Karpas-422 (cell line): ENCODE measurements around the gene DHCR7. TPM values are rescaled to one million over a fixed set of nuclear protein-coding genes. Genes with fewer than 3 reads are reported as not detected.

Experiments
- DNase-seq: peaks from one replicate; pipeline ENCODE4 v3.0.0-alpha.2; 2015
- H2AFZ ChIP-seq: fragments of 200-600 bp; sonication (generic); 2 replicates; pipeline ENCODE4 v1.6.1; 2014; ENCODE audit warnings: antibody characterized with exemption, low read length, mixed read lengths
- H3K27ac ChIP-seq: fragments of 200-600 bp; sonication (generic); 2 replicates; pipeline ENCODE4 v1.5.1; 2014; ENCODE audit warnings: mild to moderate bottlenecking, low read length, moderate library complexity
- H3K27me3 ChIP-seq: fragments of 200-600 bp; sonication (generic); 2 replicates; pipeline ENCODE4 v1.6.1; 2014; ENCODE audit warnings: low read length, mixed read lengths
- H3K36me3 ChIP-seq: fragments of 200-600 bp; sonication (generic); 2 replicates; pipeline ENCODE4 v1.6.1; 2014; ENCODE audit warnings: low read length, mixed read lengths; ENCODE audit not compliant: insufficient read depth
- H3K4me1 ChIP-seq: fragments of 200-600 bp; sonication (generic); 2 replicates; pipeline ENCODE4 v1.6.1; 2014; ENCODE audit warnings: mild to moderate bottlenecking, low read length, mixed read lengths
- H3K4me2 ChIP-seq: fragments of 200-600 bp; sonication (generic); 2 replicates; pipeline ENCODE4 v1.6.1; 2014; ENCODE audit warnings: low read length, low read depth, mild to moderate bottlenecking; ENCODE audit not compliant: poor library complexity, severe bottlenecking
- H3K4me3 ChIP-seq: fragments of 200-600 bp; sonication (generic); 2 replicates; pipeline ENCODE4 v1.5.1; 2014; ENCODE audit warnings: mild to moderate bottlenecking, antibody characterized with exemption, low read length, mixed read lengths
- H3K79me2 ChIP-seq: fragments of 200-600 bp; sonication (generic); 2 replicates; pipeline ENCODE4 v1.6.1; 2014; ENCODE audit warnings: mild to moderate bottlenecking, low read length, mixed read lengths
- H3K9ac ChIP-seq: fragments of 200-600 bp; sonication (generic); 2 replicates; pipeline ENCODE4 v1.6.0; 2014; ENCODE audit warnings: low read length
- H3K9me2 ChIP-seq: fragments of 200-600 bp; sonication (generic), shearing (Covaris generic); replicated peaks from 2 replicates; pipeline ENCODE4 v1.6.0; 2014; ENCODE audit warnings: mild to moderate bottlenecking, low read length, moderate library complexity; ENCODE audit not compliant: insufficient read depth
- H3K9me3 ChIP-seq: fragments of 300-700, 200-600 bp; sonication (generic); 2 replicates; pipeline ENCODE4 v1.6.1; 2014; ENCODE audit warnings: low read length, mixed read lengths
- H4K20me1 ChIP-seq: fragments of 200-600 bp; sonication (generic); 2 replicates; pipeline ENCODE4 v1.6.1; 2014; ENCODE audit warnings: mild to moderate bottlenecking, antibody characterized with exemption, low read length, low read depth; ENCODE audit not compliant: insufficient read depth
- total RNA-seq: library from RNA; depleted of rRNA; stranded (reverse); fragments of >200 nt; shearing (Covaris generic); gene quantifications from 2 replicates; pipeline ENCODE4 v1.2.3, GENCODE V29; 2014; ENCODE audit warnings: low replicate concordance

DHCR7 gene
- total RNA-seq, 1 experiment from 2014 or later: 65.3 TPM

DNA sequence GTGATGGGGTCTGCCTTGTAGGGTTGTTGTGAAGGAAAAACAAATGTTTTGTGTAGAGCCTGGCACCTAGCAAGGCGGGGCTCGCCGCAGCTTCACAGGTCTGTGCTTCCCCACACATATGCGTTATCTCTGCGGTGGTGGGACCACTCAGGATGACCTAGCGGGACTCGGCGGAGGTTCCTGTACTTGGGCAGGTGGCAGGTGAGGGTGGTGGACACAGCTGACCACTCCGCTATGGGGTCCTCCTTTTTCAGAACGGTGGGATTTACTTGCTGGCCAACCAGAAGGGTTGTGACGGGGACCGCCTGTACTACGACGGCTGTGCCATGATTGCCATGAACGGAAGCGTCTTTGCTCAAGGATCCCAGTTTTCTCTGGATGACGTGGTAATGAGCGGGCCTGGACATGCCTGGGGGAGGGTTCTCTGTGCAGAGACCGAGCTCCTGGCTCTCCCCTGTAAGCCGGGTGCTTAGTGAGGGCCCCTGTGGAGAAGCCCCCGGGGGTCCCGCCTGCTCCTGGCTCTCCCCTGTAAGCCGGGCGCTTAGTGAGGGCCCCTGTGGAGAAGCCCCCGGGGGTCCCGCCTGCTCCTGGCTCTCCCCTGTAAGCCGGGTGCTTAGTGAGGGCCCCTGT, 26.1 kb upstream of the DHCR7 start:
- H3K4me2 ChIP-seq: no peak overlapping the region
- H2AFZ ChIP-seq: no peak overlapping the region
- no peak for DNase-seq
- H3K4me1 ChIP-seq: no peaks in the 10 kb centered on the region
- H3K9me2 ChIP-seq: no peaks in the 10 kb centered on the region
- H3K9ac ChIP-seq: no peak overlapping the region
- H3K36me3 ChIP-seq: no peaks in the 10 kb centered on the region; the same call in 1 of the 2 replicates
- no peaks in the 10 kb centered on the region for H3K79me2 ChIP-seq
- no peaks in the 10 kb centered on the region for H3K27me3 ChIP-seq
- no peak overlapping the region for H3K27ac ChIP-seq
- H3K4me3 ChIP-seq: no peak overlapping the region
- H4K20me1 ChIP-seq: no peaks in the 10 kb centered on the region
- H3K9me3 ChIP-seq: no peaks in the 10 kb centered on the region

DNA sequence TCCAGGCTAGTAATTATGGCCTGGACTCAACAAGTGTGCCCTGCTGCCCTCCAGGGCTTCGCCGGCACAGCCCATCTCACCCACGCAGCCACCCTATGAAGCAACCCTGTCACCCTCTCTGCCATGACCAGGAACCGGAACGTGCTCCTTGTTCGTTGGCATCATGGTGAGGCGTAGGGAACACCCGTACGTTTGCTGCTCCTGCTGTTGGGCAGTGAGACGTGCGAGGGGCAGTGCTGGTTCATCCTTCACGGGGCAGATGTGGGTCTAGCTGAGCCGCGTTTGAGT, 25.5 kb upstream of the DHCR7 start:
- DNase-seq: no peak
- Histone ChIP-seq H2AFZ (no peak overlapping the region), H3K9me3 (no peaks in the 10 kb centered on the region), H4K20me1 (no peaks in the 10 kb centered on the region), H3K27me3 (no peaks in the 10 kb centered on the region), H3K4me3 (no peak overlapping the region), H3K9ac (no peak overlapping the region), H3K9me2 (no peaks in the 10 kb centered on the region), H3K36me3 (no peaks in the 10 kb centered on the region), H3K79me2 (no peaks in the 10 kb centered on the region), H3K4me2 (no peak overlapping the region), H3K4me1 (no peaks in the 10 kb centered on the region), H3K27ac (no peak overlapping the region)

DNA sequence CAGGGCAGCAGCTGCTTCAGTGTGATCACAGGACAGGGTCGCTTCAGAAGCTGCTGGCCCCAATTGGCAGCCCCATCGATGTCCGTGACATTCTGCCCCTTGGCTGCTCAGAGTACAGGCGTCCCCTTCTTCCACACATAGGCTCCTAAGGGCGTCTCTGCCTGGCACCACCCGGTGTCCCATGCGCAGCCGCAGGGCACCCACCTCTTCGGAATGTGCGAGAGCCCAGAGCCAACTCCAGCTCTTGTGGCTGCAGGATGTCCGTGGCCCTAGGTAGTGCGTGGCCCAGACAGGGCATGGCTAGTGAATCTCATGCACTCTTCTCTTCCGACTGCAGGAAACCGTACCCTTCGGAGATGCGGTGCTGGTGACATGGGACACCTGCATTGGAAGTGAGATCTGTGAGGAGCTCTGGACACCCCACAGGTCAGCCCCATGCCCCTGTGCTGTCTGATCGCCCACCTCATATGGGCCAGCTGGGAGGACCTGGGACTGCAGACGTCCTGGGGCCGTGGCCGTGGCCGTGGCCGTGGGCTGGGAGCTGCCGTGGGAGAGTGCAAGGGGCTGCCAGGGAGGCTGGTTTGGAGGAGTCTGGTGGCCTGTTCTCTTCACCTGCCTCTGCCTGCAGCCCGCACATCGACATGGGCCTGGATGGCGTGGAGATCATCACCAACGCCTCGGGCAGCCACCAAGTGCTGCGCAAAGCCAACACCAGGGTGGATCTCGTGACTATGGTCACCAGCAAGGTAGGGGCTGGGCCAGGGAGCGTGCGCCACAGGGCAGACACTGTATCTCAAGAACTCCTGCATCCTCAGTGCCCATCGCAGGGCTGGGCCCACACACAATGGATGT, 25.0 kb upstream of the DHCR7 start:
- H3K79me2 ChIP-seq: no peaks in the 10 kb centered on the region
- no peaks in the 10 kb centered on the region for H3K4me1 ChIP-seq
- H3K4me2 ChIP-seq: no peak overlapping the region
- DNase-seq: no peak
- no peak overlapping the region for H3K27ac ChIP-seq
- H4K20me1 ChIP-seq: no peaks in the 10 kb centered on the region
- no peak overlapping the region for H3K9ac ChIP-seq
- H2AFZ ChIP-seq: no peak overlapping the region
- H3K27me3 ChIP-seq: no peaks in the 10 kb centered on the region
- H3K4me3 ChIP-seq: no peak overlapping the region
- no peaks in the 10 kb centered on the region for H3K9me3 ChIP-seq
- peaks cover 3% of the 10 kb centered on the region; the same call in 1 of the 2 replicates for H3K36me3 ChIP-seq
- no peaks in the 10 kb centered on the region for H3K9me2 ChIP-seq

DNA sequence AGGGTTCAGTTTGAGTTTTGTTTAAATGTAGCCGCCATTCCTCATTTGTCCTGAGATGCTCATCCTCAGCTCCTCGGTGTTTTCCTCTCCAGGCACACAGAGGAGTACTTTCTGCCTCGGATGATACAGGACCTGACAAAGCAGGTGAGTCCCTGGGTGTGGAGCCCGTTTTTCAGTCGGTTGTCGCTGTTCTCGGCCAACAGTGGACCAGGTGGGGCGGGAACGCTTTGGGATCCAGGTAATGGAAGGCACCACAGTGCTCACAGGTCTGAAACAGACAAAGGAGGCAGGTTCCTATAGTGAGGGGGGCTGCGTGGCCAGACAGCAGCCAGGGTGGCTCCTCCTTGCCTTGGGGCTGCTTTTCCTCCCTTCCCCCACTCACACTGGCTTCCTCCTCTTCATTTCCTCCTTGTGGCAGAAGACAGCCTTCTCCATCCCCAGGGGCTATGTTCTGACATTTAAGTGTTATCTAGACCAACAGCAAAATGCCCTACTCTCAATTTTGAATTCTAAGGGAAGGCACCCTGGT, 24.2 kb upstream of the DHCR7 start:
- H3K9me3 ChIP-seq: no peaks in the 10 kb centered on the region
- H3K4me2 ChIP-seq: no peak overlapping the region
- no peak overlapping the region for H3K9ac ChIP-seq
- H3K79me2 ChIP-seq: no peaks in the 10 kb centered on the region
- no peak overlapping the region for H3K27ac ChIP-seq
- no peaks in the 10 kb centered on the region for H3K9me2 ChIP-seq
- H2AFZ ChIP-seq: no peak overlapping the region
- H3K27me3 ChIP-seq: no peaks in the 10 kb centered on the region
- H4K20me1 ChIP-seq: no peaks in the 10 kb centered on the region
- no peaks in the 10 kb centered on the region for H3K4me1 ChIP-seq
- H3K4me3 ChIP-seq: no peak overlapping the region
- peaks cover 4% of the 10 kb centered on the region; the same call in 1 of the 2 replicates for H3K36me3 ChIP-seq
- no peak for DNase-seq

DNA sequence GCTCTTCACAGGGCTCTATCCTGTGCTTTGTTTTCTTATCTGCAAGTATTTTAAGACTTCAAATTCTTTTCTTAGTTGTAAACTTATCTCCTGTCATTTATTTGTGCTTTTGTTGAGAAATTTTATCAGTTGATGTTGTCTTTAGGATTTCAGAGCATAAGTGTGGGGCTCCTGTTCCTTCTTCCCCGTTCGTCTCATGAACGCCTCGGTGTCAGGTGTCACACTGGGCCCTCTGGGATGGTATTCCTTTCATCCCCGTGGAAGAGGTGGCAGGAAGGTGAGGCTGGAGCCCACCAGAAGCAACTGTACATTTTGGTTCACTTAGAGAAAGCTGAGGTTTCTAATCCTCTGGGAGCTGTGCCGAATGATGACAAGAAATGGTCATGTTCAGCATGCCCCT, 22.8 kb upstream of the DHCR7 start:
- no peak overlapping the region for H2AFZ ChIP-seq
- H3K4me1 ChIP-seq: no peaks in the 10 kb centered on the region
- no peak overlapping the region for H3K4me2 ChIP-seq
- H3K27ac ChIP-seq: no peak overlapping the region
- H3K79me2 ChIP-seq: no peaks in the 10 kb centered on the region
- DNase-seq: no peak
- H3K36me3 ChIP-seq: peaks cover 9% of the 10 kb centered on the region
- no peaks in the 10 kb centered on the region for H3K27me3 ChIP-seq
- H4K20me1 ChIP-seq: no peaks in the 10 kb centered on the region
- no peaks in the 10 kb centered on the region for H3K9me2 ChIP-seq
- no peaks in the 10 kb centered on the region for H3K9me3 ChIP-seq
- no peak overlapping the region for H3K4me3 ChIP-seq
- H3K9ac ChIP-seq: no peak overlapping the region

DNA sequence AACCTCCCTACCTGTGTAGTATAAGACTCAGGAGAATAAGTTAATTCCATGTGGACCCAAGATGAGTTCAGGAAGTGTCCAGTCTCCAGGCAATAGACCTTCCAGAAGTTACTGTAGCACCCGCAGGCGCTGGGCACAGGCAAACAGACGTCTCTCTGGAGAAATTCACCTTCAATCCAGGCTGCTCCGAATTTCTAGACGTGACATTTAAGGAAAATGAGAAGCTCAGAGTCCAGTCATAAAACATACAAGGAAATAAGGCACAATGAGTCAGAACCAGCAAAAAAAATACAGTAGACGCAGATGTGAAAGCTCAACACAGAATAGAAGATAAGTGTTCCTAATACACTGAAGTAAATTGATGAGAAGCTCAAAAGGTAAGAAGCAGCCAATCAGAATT, 19.0 kb upstream of the DHCR7 start:
- Histone ChIP-seq H3K9ac (no peak overlapping the region), H3K4me1 (no peaks in the 10 kb centered on the region), H4K20me1 (no peaks in the 10 kb centered on the region), H3K4me2 (no peak overlapping the region), H3K27me3 (no peaks in the 10 kb centered on the region), H3K9me2 (no peaks in the 10 kb centered on the region), H3K4me3 (no peak overlapping the region), H2AFZ (no peak overlapping the region), H3K36me3 (peaks cover 11% of the 10 kb centered on the region), H3K9me3 (no peaks in the 10 kb centered on the region), H3K27ac (no peak overlapping the region), H3K79me2 (no peaks in the 10 kb centered on the region)
- no peak for DNase-seq

DNA sequence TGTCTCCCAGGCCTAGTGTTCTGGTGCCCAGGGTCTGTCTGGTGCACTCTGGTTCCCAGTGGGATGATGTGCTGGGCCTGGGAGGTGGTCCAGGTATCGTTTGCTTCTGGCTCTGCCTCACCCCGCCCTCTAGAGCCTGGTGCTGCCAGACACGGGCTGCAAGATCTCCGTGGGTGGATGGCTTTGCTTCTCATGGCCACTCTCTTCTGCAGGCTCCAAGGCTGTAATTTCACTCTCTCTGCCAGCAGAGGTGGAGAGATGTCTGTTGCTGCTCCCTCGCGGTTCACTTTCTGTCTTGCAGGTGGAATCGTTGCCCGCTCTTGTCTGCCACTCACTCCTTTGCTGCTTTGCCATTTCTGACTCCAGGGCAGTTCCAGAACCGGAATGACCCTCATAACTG, 18.2 kb upstream of the DHCR7 start:
- no peak for DNase-seq
- Histone ChIP-seq H3K9me2 (no peaks in the 10 kb centered on the region), H3K27me3 (no peaks in the 10 kb centered on the region), H3K4me1 (no peaks in the 10 kb centered on the region), H3K4me2 (no peak overlapping the region), H3K9me3 (no peaks in the 10 kb centered on the region), H3K79me2 (no peaks in the 10 kb centered on the region), H3K27ac (no peak overlapping the region), H4K20me1 (no peaks in the 10 kb centered on the region), H3K36me3 (peaks cover 11% of the 10 kb centered on the region), H2AFZ (no peak overlapping the region), H3K4me3 (no peak overlapping the region), H3K9ac (no peak overlapping the region)

DNA sequence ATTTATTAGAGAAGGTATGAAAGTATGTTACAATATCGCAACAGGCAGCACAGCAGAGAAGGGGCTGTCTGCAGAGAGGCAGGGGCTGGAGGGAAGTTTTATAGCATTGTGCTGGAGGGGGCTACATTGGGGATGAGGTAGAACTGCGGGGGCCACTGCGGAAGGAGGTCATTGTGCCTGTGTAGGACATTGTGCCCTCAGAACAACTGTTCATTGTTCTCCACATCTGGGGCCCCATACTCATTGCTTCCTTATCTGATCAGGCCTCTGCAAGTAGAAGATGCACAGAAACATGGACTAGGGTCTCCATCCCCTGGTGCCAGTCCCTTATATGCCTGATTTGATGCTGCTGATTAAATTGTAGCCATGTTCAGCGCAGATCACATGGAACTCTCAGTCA, 16.9 kb upstream of the DHCR7 start:
- Histone ChIP-seq H3K4me2 (no peak overlapping the region), H2AFZ (no peak overlapping the region), H3K79me2 (no peaks in the 10 kb centered on the region), H3K36me3 (peaks cover 14% of the 10 kb centered on the region), H3K4me3 (no peak overlapping the region), H3K27me3 (no peaks in the 10 kb centered on the region), H3K27ac (no peak overlapping the region), H3K9me3 (no peaks in the 10 kb centered on the region), H3K9me2 (no peaks in the 10 kb centered on the region), H3K9ac (no peak overlapping the region), H3K4me1 (no peaks in the 10 kb centered on the region), H4K20me1 (no peaks in the 10 kb centered on the region)
- no peak for DNase-seq
